Right atrium auricular region (tissue), 2 donors: ENCODE results near the gene SLC16A7. TPM values are rescaled to one million over a fixed set of nuclear protein-coding genes. Genes with fewer than 3 reads are reported as not detected.
A peak's percentile ranks its signal among the peaks of the same experiment; 100 is the strongest.

ENCODE experiments used
- DNase-seq: peaks from one replicate; pipeline ENCODE4 v3.0.0-alpha.2; 2019; ENCODE audit warnings: low spot score
- H3K27ac ChIP-seq, 2 donors: fragments of 200-600 bp; sonication (generic); 1 replicate in 1 of 2; 2 replicates in 1 of 2; pipeline ENCODE4 v1.5.1; 2016 to 2019
- H3K27me3 ChIP-seq, 2 donors: fragments of 200-600 bp; sonication (generic); one replicate each; pipeline versions ENCODE4 v1.5.1 to v1.6.0; 2017 to 2019
- H3K36me3 ChIP-seq: fragments of 200-600 bp; sonication (generic); one replicate; pipeline ENCODE4 v1.5.1; 2016
- H3K4me1 ChIP-seq, 2 donors: fragments of 200-600 bp; sonication (generic); one replicate each; pipeline versions ENCODE4 v1.5.1 to v1.6.0; 2017 to 2019
- H3K4me3 ChIP-seq, 2 donors: fragments of 200-600 bp; sonication (generic); 1 replicate in 1 of 2; 2 replicates in 1 of 2; pipeline ENCODE4 v1.5.1; 2017 to 2019; ENCODE audit warnings: mild to moderate bottlenecking in 1 of 2, moderate library complexity in 1 of 2
- H3K9me3 ChIP-seq, 2 donors: fragments of 200-600 bp; sonication (generic); one replicate each; pipeline ENCODE4 v1.5.1; 2019
- CTCF ChIP-seq, 2 donors: fragments of 200-600 bp; sonication (generic); IDR thresholded peaks; one replicate each; pipeline ENCODE4 v1.5.1; 2019; ENCODE audit warnings: antibody characterized with exemption in 2 of 2
- total RNA-seq, 2 donors: library from RNA; depleted of rRNA; stranded (reverse); fragments of >200 nt; gene quantifications; one replicate each; pipeline ENCODE4 v1.1.0, GENCODE V29; 2016

SLC16A7 gene
- 100 to 1,000 TPM in 1 of 2 donors, 10 to 100 TPM in 1; 61.0 to 139 TPM for total RNA-seq

- no peaks in the 10 kb centered on the region for H3K9me3 ChIP-seq
- no peaks in the 10 kb centered on the region for H3K36me3 ChIP-seq
- H3K27ac ChIP-seq = peak within 1 kb of the TSS; percentile 99
- H3K4me3 ChIP-seq = peak within 1 kb of the TSS; percentile 68 to 74
- DNase-seq = peak; percentile 90
- no peak for TF ChIP-seq CTCF (IDR thresholded peaks at IDR 0.05)
- H3K4me1 ChIP-seq = peaks cover 0 to 25% of the 10 kb centered on the region in 2 donors
- no peaks in the 10 kb centered on the region for H3K27me3 ChIP-seq
Observed at GRCh38 chr12:59595883-59596540, at the start of gene SLC16A7. TSS of gene SLC16A7 (plus strand) at chr12:59596029. CDS start at chr12:59704802, 108,773 bp downstream.

GRCh38 chr12:59548930-59549329 lies 46.9 kb upstream of the SLC16A7 start:
- no peaks in the 10 kb centered on the region for H3K27me3 ChIP-seq
- H3K4me1 ChIP-seq = no peaks in the 10 kb centered on the region
- H3K9me3 ChIP-seq = no peaks in the 10 kb centered on the region
- no peak overlapping the region for H3K27ac ChIP-seq
- no peaks in the 10 kb centered on the region for H3K36me3 ChIP-seq
- TF ChIP-seq CTCF (IDR thresholded peaks at IDR 0.05) = no peak
- no peak overlapping the region for H3K4me3 ChIP-seq
- DNase-seq = no peak

GRCh38 chr12:59559696-59560095 lies 36.1 kb upstream of the SLC16A7 start:
- TF ChIP-seq CTCF (IDR thresholded peaks at IDR 0.05) = no peak
- no peak overlapping the region for H3K4me3 ChIP-seq
- no peaks in the 10 kb centered on the region for H3K27me3 ChIP-seq
- no peaks in the 10 kb centered on the region for H3K4me1 ChIP-seq
- H3K36me3 ChIP-seq = no peaks in the 10 kb centered on the region
- no peak overlapping the region for H3K27ac ChIP-seq
- H3K9me3 ChIP-seq = no peaks in the 10 kb centered on the region
- no peak for DNase-seq

- Histone ChIP-seq H3K36me3 (no peaks in the 10 kb centered on the region), H3K27ac (no peak overlapping the region), H3K4me3 (no peak overlapping the region), H3K27me3 (no peaks in the 10 kb centered on the region), H3K9me3 (no peaks in the 10 kb centered on the region), H3K4me1 (no peaks in the 10 kb centered on the region)
- no peak for DNase-seq
- TF ChIP-seq CTCF (IDR thresholded peaks at IDR 0.05) = no peak
Observed at GRCh38 chr12:59570145-59570544, 25.7 kb upstream of the SLC16A7 start.

- Histone ChIP-seq H3K36me3 (no peaks in the 10 kb centered on the region), H3K9me3 (no peaks in the 10 kb centered on the region), H3K4me1 (no peaks in the 10 kb centered on the region), H3K4me3 (no peak overlapping the region), H3K27ac (no peak overlapping the region), H3K27me3 (no peaks in the 10 kb centered on the region)
- DNase-seq = no peak
- TF ChIP-seq CTCF (IDR thresholded peaks at IDR 0.05) = no peak
Observed at GRCh38 chr12:59574406-59574805, 21.4 kb upstream of the SLC16A7 start.

GRCh38 chr12:59575826-59576225 lies 20.0 kb upstream of the SLC16A7 start:
- Histone ChIP-seq H3K27me3 (no peaks in the 10 kb centered on the region), H3K4me3 (no peak overlapping the region), H3K36me3 (no peaks in the 10 kb centered on the region), H3K27ac (no peak overlapping the region), H3K4me1 (no peaks in the 10 kb centered on the region), H3K9me3 (no peaks in the 10 kb centered on the region)
- no peak for DNase-seq
- no peak for TF ChIP-seq CTCF (IDR thresholded peaks at IDR 0.05)
